Testis (tissue), 2 donors: ENCODE results near the gene INMT.

Experiments used
- POLR2A ChIP-seq: fragments of 450-650 bp; IDR thresholded peaks from one replicate; pipeline ENCODE4 v1.6.1; 2017; ENCODE audit warnings: antibody characterized with exemption, mild to moderate bottlenecking, moderate library complexity
- TF ChIP-seq, protein P1 (sequence below), 3 experiments: fragments of 450-650 bp in 2 of 3; fragments of 200-600 bp in 1 of 3; sonication (generic) in 1 of 3; IDR thresholded peaks; one replicate each; pipeline ENCODE4 v1.5.1; 2016 to 2019; ENCODE audit warnings: antibody characterized with exemption in 3 of 3, mild to moderate bottlenecking in 2 of 3, moderate library complexity in 1 of 3

DNA sequence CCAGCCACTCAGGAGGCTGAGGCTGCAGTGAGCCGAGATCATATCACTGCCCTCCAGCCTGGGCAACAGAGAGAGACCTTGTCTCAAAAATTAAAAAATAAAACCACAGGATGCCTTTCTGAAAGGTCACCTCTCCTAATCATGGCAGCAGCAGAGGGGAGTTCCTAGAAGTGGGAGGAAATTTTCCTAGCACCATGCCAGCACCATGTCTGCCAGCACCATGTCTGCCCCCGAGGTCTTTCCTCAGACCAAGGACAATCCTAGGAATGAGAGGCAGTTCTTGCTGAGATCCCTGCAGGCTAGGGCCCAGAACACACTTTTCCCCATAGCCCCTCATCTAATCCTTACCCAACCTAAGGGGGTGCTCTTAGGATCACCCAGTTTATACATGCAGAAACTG lies 22.3 kb upstream of the INMT start:
- TF ChIP-seq, protein P1, sequence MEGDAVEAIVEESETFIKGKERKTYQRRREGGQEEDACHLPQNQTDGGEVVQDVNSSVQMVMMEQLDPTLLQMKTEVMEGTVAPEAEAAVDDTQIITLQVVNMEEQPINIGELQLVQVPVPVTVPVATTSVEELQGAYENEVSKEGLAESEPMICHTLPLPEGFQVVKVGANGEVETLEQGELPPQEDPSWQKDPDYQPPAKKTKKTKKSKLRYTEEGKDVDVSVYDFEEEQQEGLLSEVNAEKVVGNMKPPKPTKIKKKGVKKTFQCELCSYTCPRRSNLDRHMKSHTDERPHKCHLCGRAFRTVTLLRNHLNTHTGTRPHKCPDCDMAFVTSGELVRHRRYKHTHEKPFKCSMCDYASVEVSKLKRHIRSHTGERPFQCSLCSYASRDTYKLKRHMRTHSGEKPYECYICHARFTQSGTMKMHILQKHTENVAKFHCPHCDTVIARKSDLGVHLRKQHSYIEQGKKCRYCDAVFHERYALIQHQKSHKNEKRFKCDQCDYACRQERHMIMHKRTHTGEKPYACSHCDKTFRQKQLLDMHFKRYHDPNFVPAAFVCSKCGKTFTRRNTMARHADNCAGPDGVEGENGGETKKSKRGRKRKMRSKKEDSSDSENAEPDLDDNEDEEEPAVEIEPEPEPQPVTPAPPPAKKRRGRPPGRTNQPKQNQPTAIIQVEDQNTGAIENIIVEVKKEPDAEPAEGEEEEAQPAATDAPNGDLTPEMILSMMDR (IDR thresholded peaks at IDR 0.05) = no peak
- no peak for TF ChIP-seq POLR2A
